NCI-H69 (cell line): ENCODE data around the gene BCAS3.

Experiments used
- DNase-seq: peaks from one replicate; lab custom pipeline; 2025; lab: John Stamatoyannopoulos, UW

The BCAS3 gene

DNA sequence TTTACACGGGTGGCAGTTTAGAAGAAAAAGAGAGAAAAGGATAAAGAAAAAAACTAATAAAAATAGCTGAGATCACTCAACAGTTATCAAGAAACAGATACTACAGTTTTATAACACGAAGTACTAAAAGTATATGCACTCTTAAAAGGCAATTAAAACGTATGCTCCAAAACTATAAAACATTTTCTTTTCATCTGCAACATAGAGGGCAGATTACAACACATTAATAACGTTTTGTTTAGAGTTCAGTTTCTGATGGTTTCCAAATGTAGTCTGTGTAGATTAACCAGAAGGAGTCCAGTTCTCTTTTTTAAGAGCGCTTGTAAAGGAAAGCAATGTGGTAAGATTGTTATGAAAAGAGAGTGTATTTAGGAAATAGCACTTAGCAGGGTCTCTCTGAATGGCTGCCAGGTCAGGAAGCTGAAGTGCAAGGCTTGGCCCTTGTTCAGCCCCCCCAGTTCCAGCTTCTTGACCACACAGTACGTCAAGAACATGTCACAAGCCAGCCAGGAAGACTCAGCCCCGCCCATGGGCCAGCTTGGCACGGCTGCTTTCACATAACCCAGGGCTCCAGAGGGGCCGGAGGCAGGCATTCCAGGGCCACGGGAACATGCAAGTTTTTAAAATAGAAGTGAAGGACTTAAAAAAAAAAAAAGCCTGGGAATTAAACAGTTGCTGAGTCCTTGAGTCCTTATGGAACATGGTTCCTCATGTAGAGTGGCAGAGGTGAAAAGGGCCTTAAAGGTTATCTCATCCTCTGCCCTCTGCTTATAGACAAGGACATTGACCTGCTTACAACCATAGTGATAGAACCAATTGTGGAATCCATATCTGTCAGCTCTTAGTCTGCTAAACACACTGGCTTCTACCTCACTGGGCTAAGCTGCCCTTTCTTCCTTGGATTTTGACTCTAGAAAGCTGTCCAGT lies 574.6 kb downstream of the BCAS3 start:
- no peak for DNase-seq

DNA sequence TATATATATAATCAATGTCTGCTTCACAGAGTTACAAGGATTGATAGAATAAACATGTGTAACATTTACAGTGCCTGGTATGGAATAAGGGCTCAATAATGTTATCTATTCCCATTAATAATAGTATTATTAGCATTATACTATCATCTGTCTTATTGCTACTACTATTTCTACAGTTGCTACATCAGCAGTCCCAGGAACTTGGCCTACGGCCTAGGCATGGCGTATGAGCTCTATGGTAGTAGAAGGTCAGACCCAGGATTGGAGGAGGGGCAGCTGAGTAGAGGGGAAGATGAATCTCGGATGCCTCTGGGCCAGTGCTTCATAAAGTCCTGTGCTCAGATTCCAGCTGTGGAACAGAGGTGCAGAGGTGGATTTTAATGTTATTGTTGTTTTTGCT lies 575.7 kb downstream of the BCAS3 start:
- DNase-seq, result no peak

DNA sequence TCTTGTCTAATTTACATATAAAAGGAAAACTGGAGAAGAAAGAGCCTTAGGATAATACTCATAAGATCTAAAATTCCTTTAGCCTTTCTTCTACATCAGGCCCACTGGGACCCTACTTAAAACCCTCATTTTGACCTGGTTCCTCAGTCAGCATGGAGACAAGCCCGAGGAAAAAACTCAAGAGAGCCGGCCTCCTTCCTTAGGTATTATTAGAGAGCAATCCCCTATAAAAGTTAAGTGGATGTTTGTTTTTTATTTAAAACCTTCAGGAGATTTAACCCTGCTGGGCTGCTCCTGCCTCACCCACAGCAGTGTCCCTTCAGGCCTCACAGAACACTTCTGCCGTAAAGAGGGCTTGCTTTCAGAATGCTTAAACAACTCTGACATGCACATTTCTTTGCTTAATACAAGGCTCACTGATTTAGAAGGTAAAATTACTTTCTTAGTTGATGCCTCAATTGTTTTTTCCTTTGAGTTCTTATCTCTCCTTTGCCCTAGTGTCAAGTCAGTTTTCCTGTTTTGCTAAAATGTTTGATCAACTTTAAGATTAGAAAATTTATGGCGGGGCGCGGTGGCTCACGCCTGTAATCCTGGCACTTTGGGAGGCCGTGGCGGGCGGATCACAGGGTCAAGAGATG lies 576.4 kb downstream of the BCAS3 start:
- no peak for DNase-seq

DNA sequence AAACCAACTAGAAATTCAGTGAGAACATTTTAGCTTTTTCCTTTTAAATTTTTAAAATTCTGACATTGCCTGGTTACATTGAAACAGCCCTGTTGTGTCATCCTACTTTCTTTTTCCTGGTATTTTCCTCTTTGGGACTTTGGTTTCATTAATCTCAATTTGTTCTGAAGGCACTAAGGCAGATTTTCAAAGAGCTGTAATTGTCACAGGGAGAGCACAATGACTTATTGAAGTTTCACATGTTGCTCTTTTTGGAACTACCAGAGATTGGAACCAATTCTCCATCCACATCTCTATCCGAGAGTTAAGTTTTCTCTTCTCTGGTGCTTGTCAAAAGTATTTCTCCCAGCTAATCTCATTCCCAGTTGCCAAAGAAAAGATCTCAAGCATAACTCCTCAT lies 577.3 kb downstream of the BCAS3 start:
- no peak for DNase-seq

DNA sequence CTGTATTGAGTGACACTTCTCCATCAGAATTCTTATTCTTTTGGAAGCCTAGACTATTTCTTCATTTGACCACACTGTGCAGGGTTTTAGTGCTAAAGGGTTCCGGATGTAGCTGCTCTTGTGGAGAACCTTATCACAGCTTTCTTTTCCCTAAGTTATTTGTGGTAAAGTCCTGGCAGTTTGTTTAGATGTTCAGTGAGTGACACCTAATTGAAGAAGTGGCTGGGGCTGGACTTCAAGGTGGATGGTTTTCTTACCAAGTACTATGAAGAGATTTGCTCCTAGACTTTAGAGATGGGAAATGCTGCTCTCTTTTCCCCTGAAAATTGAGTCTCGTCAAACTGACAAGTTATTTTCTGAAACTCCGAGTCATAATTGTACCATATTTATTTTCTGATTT lies 578.0 kb downstream of the BCAS3 start:
- DNase-seq, result no peak

DNA sequence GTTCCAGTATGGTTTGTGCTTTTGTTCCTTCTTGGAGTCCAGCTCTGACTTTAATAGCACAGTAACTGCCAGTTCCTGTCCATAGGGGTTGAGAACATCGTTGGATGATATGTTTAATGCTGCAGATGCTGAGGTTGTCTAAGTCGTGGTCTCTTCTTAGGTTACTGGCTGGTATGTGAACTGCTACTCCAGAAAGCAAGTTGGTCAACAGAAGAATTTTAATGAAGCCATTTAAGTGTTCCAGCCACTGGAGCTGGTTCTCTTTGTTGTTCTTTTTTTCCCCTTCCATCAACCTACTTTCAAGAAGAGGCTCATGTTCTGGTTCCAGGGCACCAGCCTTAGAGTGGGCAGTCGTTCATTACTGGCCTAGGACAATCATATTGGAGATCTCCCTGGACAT lies 581.7 kb downstream of the BCAS3 start:
- no peak for DNase-seq

DNA sequence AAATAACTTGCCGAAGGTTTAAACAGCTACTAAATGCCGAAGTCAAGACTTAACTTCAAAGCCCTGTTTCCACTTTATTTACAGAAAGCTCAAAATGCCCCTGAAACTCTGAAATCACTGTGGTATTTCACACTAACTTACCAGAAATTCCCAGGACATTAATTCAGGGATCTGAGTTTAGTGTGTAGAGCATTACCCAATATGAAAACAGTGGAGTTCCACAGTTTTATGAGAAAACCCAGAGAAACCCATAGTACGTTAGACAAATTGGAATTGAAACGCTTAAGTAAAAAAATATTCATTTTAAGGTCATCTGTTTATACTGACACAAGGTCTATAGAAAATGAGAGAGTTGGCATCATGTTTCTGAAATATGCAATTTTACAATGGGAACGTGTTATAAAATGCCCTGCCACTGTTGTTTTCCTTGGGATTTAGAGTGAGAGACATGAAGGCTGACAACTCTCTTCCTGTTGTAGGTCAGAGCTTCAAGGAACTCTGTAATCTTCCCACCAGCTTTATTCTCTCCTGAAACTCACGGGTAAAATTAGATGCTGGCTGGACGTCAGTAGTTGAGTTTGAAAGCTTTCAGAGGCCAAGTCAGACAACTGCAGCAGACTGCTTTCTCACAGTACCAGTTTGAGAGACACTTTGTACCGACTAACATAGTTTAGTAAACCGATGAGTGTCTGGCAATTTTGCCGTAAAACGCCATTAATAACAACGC lies 582.6 kb downstream of the BCAS3 start:
- peak; percentile 26 for DNase-seq

DNA sequence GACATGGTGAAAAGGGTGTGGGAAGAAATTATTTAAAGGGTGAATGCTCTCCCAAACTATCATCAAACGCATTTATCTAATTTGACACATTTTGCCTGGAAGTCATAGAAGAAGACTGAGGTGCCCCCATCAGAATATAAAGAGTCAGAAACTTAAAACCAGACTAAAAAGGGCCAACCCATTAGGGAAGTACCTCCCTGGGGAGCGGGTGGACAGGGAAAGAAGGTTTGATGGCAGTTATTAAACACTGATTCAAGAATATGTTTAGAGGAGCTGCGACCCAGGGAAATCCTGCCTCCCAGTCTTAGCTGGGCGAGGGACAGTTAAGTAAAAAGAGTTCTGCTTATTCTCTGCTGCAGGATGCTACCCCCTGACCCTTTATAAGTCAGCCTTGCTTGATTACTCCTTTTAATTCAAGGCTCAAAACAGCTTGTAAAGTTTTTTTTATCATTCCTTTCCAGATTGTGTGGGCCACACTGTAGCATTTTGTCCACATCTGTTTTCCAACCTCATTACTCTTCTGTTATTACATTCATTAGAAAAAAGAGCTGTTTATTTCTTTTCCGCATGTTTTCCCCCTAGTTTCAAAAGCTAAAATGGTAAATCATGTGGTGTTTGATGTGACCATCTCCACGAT lies 583.5 kb downstream of the BCAS3 start:
- DNase-seq, result peak; percentile 87

DNA sequence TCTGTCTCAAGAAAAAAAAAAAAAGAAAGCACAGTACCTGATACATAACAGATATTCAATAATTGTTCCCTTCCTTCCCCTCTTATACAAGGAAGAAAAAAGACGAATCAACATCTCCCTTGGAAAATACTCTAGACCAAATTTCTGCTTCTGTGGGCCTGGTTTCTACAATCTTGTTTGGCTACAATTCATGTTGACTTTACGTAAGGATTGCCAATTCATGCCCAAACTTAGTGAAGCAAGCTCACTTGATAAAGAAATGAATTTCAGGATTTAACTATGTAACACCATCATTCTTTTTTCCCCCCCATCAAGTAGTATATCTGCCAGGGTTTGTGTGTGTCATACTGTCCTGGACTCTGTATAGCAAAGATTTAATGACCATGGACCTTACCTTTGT lies 587.7 kb downstream of the BCAS3 start:
- no peak for DNase-seq

DNA sequence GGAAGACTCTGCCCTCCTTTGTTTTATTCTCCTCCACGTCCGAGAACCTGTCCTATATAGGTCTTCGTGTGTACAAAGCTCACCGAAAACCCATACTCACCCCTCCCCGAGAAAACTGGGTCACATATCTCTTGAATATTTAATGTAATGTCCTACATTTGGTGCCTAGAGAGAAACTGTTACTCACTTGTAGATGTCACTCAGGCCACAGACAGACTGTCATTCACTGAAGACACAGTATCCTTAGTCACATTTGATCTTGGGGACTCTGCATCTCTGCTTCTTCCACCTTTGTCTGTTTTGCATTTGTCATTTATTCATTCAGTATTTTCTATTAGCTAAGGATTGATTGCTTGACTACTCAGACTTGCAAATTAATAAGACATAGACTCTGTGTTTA lies 590.2 kb downstream of the BCAS3 start:
- DNase-seq, result no peak

DNA sequence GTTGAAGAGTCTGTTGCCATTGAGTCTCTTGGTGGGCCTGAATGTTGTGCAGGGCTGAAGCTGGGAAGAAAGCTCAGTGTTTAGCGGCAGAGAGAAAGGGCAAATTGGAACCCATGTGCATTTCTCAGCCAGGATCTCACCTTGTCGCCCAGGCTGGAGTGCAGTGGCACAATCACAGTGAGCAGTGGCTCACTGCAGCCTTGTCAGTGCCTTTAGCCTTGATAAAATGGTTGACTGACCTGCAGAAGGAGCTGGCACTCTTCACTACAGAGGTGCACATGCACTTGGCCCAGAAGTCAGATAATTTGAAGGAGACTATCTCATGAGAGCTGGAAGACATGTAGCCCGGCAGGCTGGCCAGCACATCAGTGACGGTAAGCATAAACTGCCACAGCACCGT lies 597.7 kb downstream of the BCAS3 start:
- no peak for DNase-seq

DNA sequence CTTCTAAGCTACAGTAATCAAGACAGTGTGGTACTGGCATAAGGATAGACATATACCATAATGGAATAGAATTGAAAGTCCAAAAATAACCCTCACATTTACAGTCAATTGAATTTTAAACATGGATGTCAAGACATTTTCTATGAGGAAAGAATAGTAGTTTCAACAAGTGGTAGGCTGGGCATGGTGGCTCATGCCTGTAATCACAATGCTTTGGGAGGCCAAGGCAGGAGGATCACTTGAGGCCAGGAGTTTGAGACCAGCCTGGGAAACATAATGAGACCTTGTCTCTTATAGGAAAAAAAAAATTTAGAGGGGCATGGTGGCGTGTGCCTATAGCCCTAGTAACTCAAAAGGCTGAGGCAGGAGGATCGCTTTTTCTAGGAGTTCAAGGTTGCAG lies 599.2 kb downstream of the BCAS3 start:
- no peak for DNase-seq

DNA sequence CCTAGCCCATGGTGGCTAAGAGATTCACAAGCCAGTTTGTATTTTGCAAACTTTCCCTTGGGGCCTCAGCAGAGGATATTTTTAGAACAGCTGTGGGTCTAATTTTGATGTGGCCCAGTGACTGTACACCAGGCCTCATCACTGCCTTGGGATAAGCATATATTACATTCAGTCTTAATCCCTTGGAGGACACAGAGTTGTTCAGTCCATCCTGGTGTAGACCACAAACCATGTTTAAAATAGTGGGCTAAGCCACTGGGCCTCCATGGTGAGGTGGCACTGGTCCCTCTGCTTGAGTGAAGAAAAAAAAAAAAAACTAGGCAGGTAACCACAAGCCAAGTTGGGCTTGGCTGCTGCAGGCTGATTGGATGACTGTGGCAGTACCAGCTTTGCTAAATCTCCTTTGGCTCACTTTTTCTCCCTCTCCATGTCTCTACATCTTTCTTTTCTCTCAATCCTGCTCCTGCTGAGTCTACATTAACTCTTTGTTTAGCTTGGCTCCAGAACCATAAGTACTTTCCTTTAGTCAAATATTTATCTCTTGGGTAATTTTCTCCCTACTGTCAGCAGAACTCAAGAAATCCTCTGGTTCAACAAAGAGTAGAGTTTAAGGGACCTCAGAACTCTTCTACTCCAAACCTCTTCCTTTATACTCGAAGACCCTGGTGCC lies 602.0 kb downstream of the BCAS3 start:
- peak; percentile 45 for DNase-seq

DNA sequence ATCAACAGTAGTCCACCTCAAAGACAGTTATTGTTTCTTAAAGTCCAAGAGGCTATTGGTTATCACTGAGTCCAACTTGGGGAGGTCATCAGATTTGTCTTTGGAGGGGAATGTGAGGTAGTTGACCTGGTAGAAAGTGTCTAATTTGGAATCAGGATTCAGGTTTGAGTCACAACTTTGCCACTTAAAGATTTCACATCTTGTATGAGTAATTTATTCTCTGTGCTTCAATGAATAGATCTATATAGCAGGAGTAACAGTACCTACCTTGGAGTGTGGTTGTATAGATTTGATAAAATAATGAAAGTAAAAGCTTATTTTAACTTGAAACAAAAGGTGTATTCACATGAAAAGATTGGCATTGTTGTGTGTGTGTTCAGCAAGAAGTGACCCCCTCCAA lies 602.7 kb downstream of the BCAS3 start:
- DNase-seq, result no peak

DNA sequence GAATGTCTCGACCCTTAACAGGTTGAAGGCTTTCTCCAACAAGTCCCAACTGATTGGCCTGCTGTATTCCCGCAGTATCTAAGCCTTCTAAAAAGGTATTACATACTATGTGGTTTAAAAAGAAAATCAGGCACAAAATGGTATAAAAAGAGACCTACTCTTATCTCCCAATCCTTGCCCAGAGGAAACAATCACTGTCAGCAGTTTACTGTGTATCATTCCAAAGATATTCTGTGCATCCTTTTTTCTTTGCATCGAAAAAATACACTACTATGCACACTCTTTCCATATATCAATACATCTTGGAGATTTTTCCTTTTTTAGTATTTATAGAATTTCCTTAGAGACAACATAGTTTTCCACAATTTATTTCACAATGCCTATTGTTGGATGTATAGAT lies 603.2 kb downstream of the BCAS3 start:
- DNase-seq, result no peak

DNA sequence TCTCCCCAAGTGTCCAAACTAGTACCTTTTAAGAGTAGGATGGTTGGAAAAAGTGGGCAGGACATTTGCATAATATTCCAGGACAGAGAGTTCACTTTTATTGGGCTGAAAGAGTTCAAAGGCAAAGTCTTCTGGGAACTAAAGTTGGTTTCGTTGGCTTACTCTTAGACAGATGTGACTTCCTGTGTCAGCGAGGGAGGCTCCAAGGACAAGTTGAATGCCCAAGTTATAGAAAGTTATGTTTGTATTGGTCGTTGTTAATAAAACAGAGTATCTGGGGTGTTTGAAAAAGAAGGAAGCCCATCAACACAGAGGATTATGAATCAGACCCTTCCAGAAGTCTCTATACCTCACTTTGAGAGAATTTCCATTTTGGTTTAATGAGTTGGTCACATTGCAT lies 604.7 kb downstream of the BCAS3 start:
- no peak for DNase-seq

DNA sequence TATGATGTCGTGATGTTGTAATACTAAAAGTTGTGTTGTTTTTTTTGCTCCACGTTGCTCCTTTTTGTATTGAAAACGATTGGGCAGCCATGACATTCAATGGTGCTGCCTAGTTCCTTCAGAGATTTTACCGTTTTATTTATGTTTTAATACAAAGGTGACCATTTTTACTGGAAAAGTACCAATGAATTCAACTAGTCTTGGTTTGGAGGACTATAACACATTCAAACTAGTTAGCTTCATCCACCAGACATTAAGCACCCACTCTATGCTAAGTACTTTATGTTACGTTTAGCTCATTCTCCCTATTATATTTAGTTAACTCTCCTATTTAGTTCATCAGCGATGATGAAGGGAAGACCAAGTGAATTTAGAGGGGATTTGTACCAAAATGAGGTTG lies 605.4 kb downstream of the BCAS3 start:
- no peak for DNase-seq

DNA sequence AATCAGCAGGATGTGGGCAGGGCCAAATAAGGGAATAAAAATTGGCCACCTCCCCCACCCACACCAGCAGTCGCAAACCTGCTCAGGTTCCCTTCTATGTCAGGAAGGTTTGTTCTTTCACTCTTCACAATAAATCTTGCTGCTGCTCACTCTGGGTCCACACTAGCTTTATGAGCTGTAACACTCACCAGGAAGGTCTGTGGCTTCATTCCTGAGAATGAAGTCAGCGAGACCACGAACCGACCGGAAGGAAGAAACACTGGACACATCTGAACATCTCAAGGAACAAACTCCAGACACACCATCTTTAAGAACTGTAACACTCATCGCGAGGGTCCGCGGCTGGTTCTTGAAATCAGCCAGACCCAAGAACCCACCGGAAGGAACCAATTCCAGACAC lies 606.5 kb downstream of the BCAS3 start:
- DNase-seq, result no peak

DNA sequence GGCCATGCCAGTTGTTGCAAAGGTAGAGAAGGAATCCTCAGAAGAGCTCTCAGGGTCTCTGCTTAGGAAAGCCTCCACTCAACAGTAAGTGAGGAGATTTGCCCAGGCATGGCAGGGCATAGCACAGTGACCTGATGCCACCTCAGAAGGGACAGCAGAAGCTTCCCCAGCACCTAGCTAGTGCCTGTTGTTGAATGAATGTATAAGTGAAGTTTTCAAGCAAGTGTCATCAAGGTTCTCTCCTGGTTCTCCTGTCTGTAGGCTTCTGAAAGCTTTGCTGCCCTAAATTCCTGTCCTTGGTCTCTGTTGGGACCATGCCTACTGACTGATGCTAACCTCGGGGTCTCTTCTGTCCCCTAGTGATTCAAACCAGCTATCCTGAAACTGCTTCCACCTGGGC lies 607.1 kb downstream of the BCAS3 start:
- no peak for DNase-seq

DNA sequence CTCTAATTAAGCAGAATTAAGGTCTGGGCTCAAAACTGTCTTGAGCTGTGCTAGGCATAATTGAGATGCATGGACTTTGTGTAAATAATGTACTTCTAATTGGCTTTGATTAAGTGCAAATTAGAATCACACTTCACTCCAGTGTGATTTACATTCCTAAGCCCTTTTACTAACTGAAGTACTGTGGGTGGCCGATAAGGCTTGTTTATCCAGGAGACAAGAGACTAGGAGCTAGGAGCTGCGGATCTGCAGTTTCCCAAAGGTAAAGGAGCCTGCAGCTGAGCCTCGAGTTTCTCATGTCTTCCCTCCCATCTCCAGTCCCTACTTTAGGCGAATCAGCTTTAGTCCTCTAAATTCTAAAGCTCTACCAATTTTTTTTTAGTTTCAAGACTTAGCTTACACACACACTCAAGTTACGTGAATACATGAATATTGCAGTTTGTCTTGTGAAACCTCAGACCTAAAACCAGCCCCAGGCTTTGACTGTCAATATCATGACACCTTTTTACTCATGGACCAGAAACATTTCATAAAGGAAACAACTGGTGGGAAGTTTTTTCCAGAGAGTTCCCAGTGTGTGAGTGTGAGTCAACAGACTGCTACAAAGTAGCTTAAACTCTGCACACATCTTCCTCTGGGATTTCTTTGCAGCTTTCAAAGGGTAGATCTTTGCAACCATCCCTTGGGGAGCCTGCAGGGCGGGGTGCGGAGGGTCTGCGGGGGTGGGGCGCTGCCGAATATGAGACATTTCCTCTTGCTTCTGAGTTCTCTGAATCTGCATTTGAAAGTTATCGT lies 608.1 kb downstream of the BCAS3 start:
- DNase-seq, result peak; percentile 77

DNA sequence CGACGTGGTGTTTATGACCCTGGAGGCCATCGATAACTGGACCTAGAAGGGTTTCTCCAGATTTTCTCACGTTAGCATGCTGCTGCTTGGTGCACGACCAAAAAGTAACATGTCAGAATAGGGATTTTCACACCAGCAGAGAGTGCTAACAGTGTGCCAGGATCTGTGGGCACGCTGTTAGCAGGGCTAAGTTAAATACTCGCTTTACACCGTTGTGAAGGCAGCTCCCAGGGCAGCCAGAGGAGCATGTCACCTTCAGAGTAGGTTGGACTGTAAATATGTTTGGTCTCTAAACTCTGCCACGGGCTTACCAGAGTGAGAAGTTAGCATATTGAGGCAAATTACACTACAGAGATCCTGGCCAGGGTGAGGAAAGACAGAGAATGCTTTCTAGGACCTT lies 608.8 kb downstream of the BCAS3 start:
- no peak for DNase-seq
